Stimulated activated CD4-positive, alpha-beta T cell treated with anti-CD3 and anti-CD28 coated beads, Interleukin-12 subunit alpha, Interleukin-12 subunit beta, amount 100 ng/mL, for 48 hours (primary cell): ENCODE measurements around the gene MRTFB.
"Not testable (repeated sequence)": the region's sequence is repeated elsewhere in the genome, so short reads cannot be mapped to it uniquely, and the experiment has no call there.

ENCODE experiments used
- DNase-seq, 3 donors: peaks; one replicate each; pipeline ENCODE4 v3.0.0-alpha.2; 2020; ENCODE audit warnings: low read depth in 2 of 3, low spot score in 1 of 3

MRTFB gene

GRCh38 chr16:14102925-14103720, 32.0 kb downstream of the MRTFB start:
- DNase-seq = no peak

GRCh38 chr16:14104066-14104465, 32.9 kb downstream of the MRTFB start:
- DNase-seq = no peak

- DNase-seq = no peak
These were observed 34.7 kb downstream of the MRTFB start for GRCh38 chr16:14105760-14106375.

- no peak for DNase-seq
These were observed 35.3 kb downstream of the MRTFB start for GRCh38 chr16:14106457-14106856.

- no peak for DNase-seq
These were observed 35.8 kb downstream of the MRTFB start for GRCh38 chr16:14106961-14107360.

GRCh38 chr16:14109077-14109775, 38.1 kb downstream of the MRTFB start:
- no peak for DNase-seq

GRCh38 chr16:14109782-14110727, 38.9 kb downstream of the MRTFB start:
- DNase-seq = no peak

GRCh38 chr16:14110728-14111251, 39.7 kb downstream of the MRTFB start:
- DNase-seq = no peak

- no peak for DNase-seq
These were observed 40.8 kb downstream of the MRTFB start for GRCh38 chr16:14111713-14112538.

GRCh38 chr16:14112539-14112856, 41.4 kb downstream of the MRTFB start:
- DNase-seq = no peak

GRCh38 chr16:14113344-14113743, 42.2 kb downstream of the MRTFB start:
- DNase-seq = no peak

GRCh38 chr16:14117051-14117450, 45.9 kb downstream of the MRTFB start:
- DNase-seq = no peak

- no peak for DNase-seq
These were observed 48.7 kb downstream of the MRTFB start for GRCh38 chr16:14119799-14120198.

GRCh38 chr16:14120335-14120734, 49.2 kb downstream of the MRTFB start:
- no peak for DNase-seq

- no peak for DNase-seq
These were observed 50.0 kb downstream of the MRTFB start for GRCh38 chr16:14121142-14121541.

- no peak for DNase-seq
These were observed 50.8 kb downstream of the MRTFB start for GRCh38 chr16:14121872-14122271.

- not testable (repeated sequence) for DNase-seq
These were observed 51.3 kb downstream of the MRTFB start for GRCh38 chr16:14122430-14122829.

- DNase-seq = no peak
These were observed 54.0 kb downstream of the MRTFB start for GRCh38 chr16:14125000-14125681.

GRCh38 chr16:14125708-14126107, 54.6 kb downstream of the MRTFB start:
- no peak for DNase-seq

- no peak for DNase-seq
These were observed 57.0 kb downstream of the MRTFB start for GRCh38 chr16:14128097-14128496.
